Mesenchymal stem cell (in vitro differentiated cells and primary cell): ENCODE data around the gene QPRT.
"Not testable (repeated sequence)": the region's sequence is repeated elsewhere in the genome, so short reads cannot be mapped to it uniquely, and the experiment has no call there.

Experiments used
- DNase-seq: peaks from one replicate; pipeline ENCODE4 v3.0.0-alpha.2; 2013
- H2AFZ ChIP-seq: one replicate; pipeline ENCODE4 v1.6.1; 2013; ENCODE audit warnings: low read depth, mild to moderate bottlenecking, control low read depth, inconsistent platforms, low read length, moderate library complexity
- H2AK5ac ChIP-seq: 2 replicates; pipeline ENCODE4 v1.6.1; 2013; ENCODE audit warnings: low read length, moderate library complexity, mild to moderate bottlenecking, inconsistent platforms; ENCODE audit not compliant: severe bottlenecking
- H2BK120ac ChIP-seq: one replicate; pipeline ENCODE4 v1.6.1; 2013; ENCODE audit warnings: low read depth, mild to moderate bottlenecking, inconsistent platforms, low read length, moderate library complexity
- H2BK12ac ChIP-seq, 2 experiments: one replicate each; pipeline ENCODE4 v1.6.1; 2013; ENCODE audit warnings: inconsistent platforms in 2 of 2, low read length in 2 of 2, mild to moderate bottlenecking in 2 of 2, moderate library complexity in 2 of 2, control low read depth in 1 of 2
- H2BK15ac ChIP-seq: one replicate; pipeline ENCODE4 v1.6.1; 2013; ENCODE audit warnings: mild to moderate bottlenecking, low read depth, inconsistent platforms; ENCODE audit not compliant: poor library complexity, severe bottlenecking
- H2BK5ac ChIP-seq: 2 replicates; pipeline ENCODE4 v1.6.1; 2013; ENCODE audit warnings: low read depth, mild to moderate bottlenecking, low read length, control low read depth, inconsistent platforms; ENCODE audit not compliant: poor library complexity, severe bottlenecking
- H3K14ac ChIP-seq, 2 experiments: one replicate each; pipeline ENCODE4 v1.6.1; 2013; ENCODE audit warnings: inconsistent platforms in 2 of 2, low read length in 2 of 2, control low read depth in 1 of 2, mild to moderate bottlenecking in 1 of 2, moderate library complexity in 1 of 2
- H3K18ac ChIP-seq, 2 experiments: one replicate each; pipeline ENCODE4 v1.6.1; 2013; ENCODE audit warnings: inconsistent platforms in 2 of 2, low read length in 2 of 2, control low read depth in 1 of 2, low read depth in 1 of 2, mild to moderate bottlenecking in 1 of 2
- H3K23ac ChIP-seq, 2 experiments: one replicate each; pipeline ENCODE4 v1.6.1; 2013; ENCODE audit warnings: inconsistent platforms in 2 of 2, low read length in 2 of 2, mild to moderate bottlenecking in 2 of 2, moderate library complexity in 2 of 2, control low read depth in 1 of 2
- H3K27ac ChIP-seq: 2 replicates; pipeline ENCODE4 v1.5.1; 2013; ENCODE audit warnings: mild to moderate bottlenecking, moderate library complexity, low read length, control low read depth, inconsistent platforms; ENCODE audit not compliant: poor library complexity, severe bottlenecking
- H3K27me3 ChIP-seq, 2 experiments: 2 replicates each; pipeline versions ENCODE4 v1.6.1 to v1.7.0; 2013; ENCODE audit warnings: low read length in 2 of 2, mild to moderate bottlenecking in 2 of 2, moderate library complexity in 2 of 2, control low read depth in 1 of 2, inconsistent platforms in 1 of 2; ENCODE audit not compliant: control insufficient read depth in 1 of 2, insufficient read depth in 1 of 2
- H3K36me3 ChIP-seq, 2 experiments: 2 replicates each; pipeline versions ENCODE4 v1.6.1 to v1.7.0; 2013; ENCODE audit warnings: low read length in 2 of 2, control low read depth in 1 of 2, inconsistent platforms in 1 of 2, low read depth in 1 of 2, mild to moderate bottlenecking in 1 of 2; ENCODE audit not compliant: insufficient read depth in 2 of 2, control insufficient read depth in 1 of 2
- H3K4ac ChIP-seq, 2 experiments: one replicate each; pipeline ENCODE4 v1.6.1; 2013; ENCODE audit warnings: inconsistent platforms in 2 of 2, low read length in 2 of 2, mild to moderate bottlenecking in 2 of 2, moderate library complexity in 2 of 2, control low read depth in 1 of 2, low read depth in 1 of 2
- H3K4me1 ChIP-seq: 2 replicates; pipeline ENCODE4 v1.6.1; 2013; ENCODE audit warnings: low read depth, low read length, control low read depth; ENCODE audit not compliant: control insufficient read depth, insufficient read depth
- H3K4me2 ChIP-seq: 2 replicates; pipeline ENCODE4 v1.6.1; 2013; ENCODE audit warnings: low read length, mild to moderate bottlenecking, inconsistent platforms; ENCODE audit not compliant: poor library complexity, severe bottlenecking
- H3K4me3 ChIP-seq, 2 experiments: 2 replicates each; pipeline versions ENCODE4 v1.5.1 to v1.7.0; 2013; ENCODE audit warnings: low read length in 2 of 2, mild to moderate bottlenecking in 2 of 2, control low read depth in 1 of 2, low read depth in 1 of 2; ENCODE audit not compliant: insufficient read depth in 1 of 2
- H3K79me1 ChIP-seq: replicated peaks from 2 replicates; pipeline ENCODE4 v1.6.1; 2013; ENCODE audit warnings: mild to moderate bottlenecking, control low read depth, low read length, inconsistent platforms; ENCODE audit not compliant: poor library complexity, severe bottlenecking
- H3K9ac ChIP-seq: 2 replicates; pipeline ENCODE4 v1.7.0; 2013; ENCODE audit warnings: mild to moderate bottlenecking, low read length, moderate library complexity
- H3K9me3 ChIP-seq: 2 replicates; pipeline ENCODE4 v1.7.0; 2013; ENCODE audit warnings: mild to moderate bottlenecking, low read length; ENCODE audit not compliant: control insufficient read depth
- H4K8ac ChIP-seq: one replicate; pipeline ENCODE4 v1.6.1; 2013; ENCODE audit warnings: inconsistent platforms, mild to moderate bottlenecking, low read length, moderate library complexity
- H4K91ac ChIP-seq: one replicate; pipeline ENCODE4 v1.6.1; 2013; ENCODE audit warnings: mild to moderate bottlenecking, low read length, inconsistent platforms
- WGBS: methylation state at CpG from one replicate; pipeline ENCODE4 v1.1.7; 2013; ENCODE audit warnings: mixed read lengths; 5-methylcytosine and 5-hydroxymethylcytosine counted together

QPRT gene

DNA sequence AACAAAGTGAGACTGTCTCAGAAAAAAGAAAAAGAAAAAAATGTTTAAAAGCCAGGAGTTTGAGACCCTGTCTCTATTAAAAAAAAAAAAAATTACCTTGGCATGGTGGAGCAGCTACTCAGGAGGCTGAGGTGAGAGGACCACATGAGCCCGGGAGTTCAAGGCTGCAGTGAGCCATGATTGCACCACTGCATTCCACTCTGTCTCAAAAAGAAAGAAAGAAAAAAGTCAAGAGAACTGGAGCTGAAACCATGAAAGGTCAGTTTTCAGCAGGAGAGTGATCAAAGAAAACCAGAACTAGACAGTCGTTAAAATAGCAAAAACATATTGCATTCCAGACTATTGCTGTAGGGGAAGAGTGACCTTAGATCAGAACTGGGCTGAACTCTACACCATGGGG is 8.8 kb downstream of the QPRT start:
- H2AFZ ChIP-seq = no peak overlapping the region
- no peak overlapping the region for H2BK5ac ChIP-seq
- no peaks in the 10 kb centered on the region for H3K9me3 ChIP-seq
- no peak overlapping the region for H3K18ac ChIP-seq
- H3K4me2 ChIP-seq = no peak overlapping the region
- no peak overlapping the region for H3K14ac ChIP-seq
- no peak overlapping the region for H2BK12ac ChIP-seq
- no peak overlapping the region for H4K8ac ChIP-seq
- H2BK15ac ChIP-seq = no peak overlapping the region
- peaks cover 15 to 82% of the 10 kb centered on the region in 2 experiments for H3K36me3 ChIP-seq
- no peak for DNase-seq
- no peak overlapping the region for H3K4ac ChIP-seq
- H2BK120ac ChIP-seq = no peak overlapping the region
- peak overlapping the region; percentile 83 for H2AK5ac ChIP-seq
- no peak overlapping the region for H3K9ac ChIP-seq
- no peak overlapping the region for H3K23ac ChIP-seq
- peak overlapping the region; percentile 85 for H3K27ac ChIP-seq
- H3K4me1 ChIP-seq = peaks cover 30% of the 10 kb centered on the region
- WGBS = 95% methylated on average over 2 of the region's 2 CpGs
- no peak overlapping the region for H4K91ac ChIP-seq
- H3K27me3 ChIP-seq = no peaks in the 10 kb centered on the region
- H3K4me3 ChIP-seq = no peak overlapping the region
- peaks cover 2% of the 10 kb centered on the region for H3K79me1 ChIP-seq

- peaks cover 2% of the 10 kb centered on the region for H3K79me1 ChIP-seq
- H3K4me2 ChIP-seq = no peak overlapping the region
- no peak overlapping the region for H2BK15ac ChIP-seq
- H4K8ac ChIP-seq = no peak overlapping the region
- no peak overlapping the region for H4K91ac ChIP-seq
- no peak overlapping the region for H3K23ac ChIP-seq
- H2BK5ac ChIP-seq = no peak overlapping the region
- H3K27me3 ChIP-seq = no peaks in the 10 kb centered on the region
- no peak overlapping the region for H2BK120ac ChIP-seq
- peaks cover 15 to 80% of the 10 kb centered on the region in 2 experiments for H3K36me3 ChIP-seq
- no peak overlapping the region for H2BK12ac ChIP-seq
- H3K4me1 ChIP-seq = peaks cover 27% of the 10 kb centered on the region
- H2AFZ ChIP-seq = no peak overlapping the region
- H3K27ac ChIP-seq = peak overlapping the region; percentile 85
- H3K18ac ChIP-seq = no peak overlapping the region
- DNase-seq = no peak
- no peak overlapping the region for H3K9ac ChIP-seq
- no peaks in the 10 kb centered on the region for H3K9me3 ChIP-seq
- 95% methylated on average over 4 of the region's 5 CpGs for WGBS
- peak overlapping the region; percentile 83 for H2AK5ac ChIP-seq
- H3K14ac ChIP-seq = no peak overlapping the region
- no peak overlapping the region for H3K4ac ChIP-seq
- H3K4me3 ChIP-seq = no peak overlapping the region
These were observed 9.2 kb downstream of the QPRT start for GRCh38 chr16:29688172-29688571.

DNA sequence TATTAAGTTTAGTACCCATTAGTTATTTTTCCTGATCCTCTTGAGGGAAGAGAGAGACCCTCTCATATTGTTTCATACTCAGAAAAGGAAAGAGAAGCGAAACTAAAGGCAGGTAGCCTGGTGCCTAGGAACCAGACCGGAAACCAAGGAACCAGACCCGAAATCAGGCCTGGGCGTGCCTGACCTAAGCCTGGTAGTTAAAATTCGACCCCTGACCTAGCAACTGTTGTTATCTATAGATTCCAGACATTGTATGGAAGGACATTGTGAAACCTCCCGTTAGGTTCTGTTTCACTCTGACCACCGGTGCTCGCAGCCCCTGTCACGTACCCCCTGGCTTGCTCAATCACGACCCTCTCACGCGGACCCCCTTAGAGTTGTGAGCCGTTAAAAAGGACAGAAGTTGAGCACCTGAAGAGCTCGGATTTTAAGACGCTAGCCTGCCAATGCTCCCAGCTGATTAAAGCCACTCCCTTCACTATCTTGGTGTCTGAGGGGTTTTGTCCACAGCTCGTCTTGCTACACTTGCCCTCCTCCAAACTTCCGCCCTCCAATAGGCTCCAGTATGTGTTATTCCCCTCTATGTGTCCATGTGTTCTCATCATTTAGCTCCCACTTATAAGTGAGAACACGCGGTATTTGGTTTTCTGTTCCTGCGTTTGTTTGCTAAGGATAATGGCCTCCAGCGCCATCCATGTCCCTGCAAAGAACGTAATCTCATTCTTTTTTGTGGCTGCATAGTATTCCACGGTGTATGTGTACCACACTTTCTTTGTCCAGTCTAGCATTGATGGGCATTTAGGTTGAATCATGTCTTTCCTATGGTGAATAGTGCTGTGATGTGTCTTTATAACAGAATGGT is 10.7 kb downstream of the QPRT start:
- H3K4me3 ChIP-seq, H3K4me2 ChIP-seq, H3K9me3 ChIP-seq, H3K79me1 ChIP-seq, H4K91ac ChIP-seq, H4K8ac ChIP-seq, H2AK5ac ChIP-seq, H3K9ac ChIP-seq, H3K14ac ChIP-seq, H3K27me3 ChIP-seq, H2BK15ac ChIP-seq, H3K23ac ChIP-seq, DNase-seq, H2BK120ac ChIP-seq, H3K27ac ChIP-seq, H2BK5ac ChIP-seq, H3K4ac ChIP-seq, H2BK12ac ChIP-seq, H2AFZ ChIP-seq, H3K18ac ChIP-seq: not testable (repeated sequence)
- 95% methylated on average over 23 of the region's 23 CpGs for WGBS
- peaks cover 27% of the 10 kb centered on the region for H3K4me1 ChIP-seq
- H3K36me3 ChIP-seq = peaks cover 15 to 75% of the 10 kb centered on the region in 2 experiments

- H3K23ac ChIP-seq, H4K8ac ChIP-seq, H2BK120ac ChIP-seq, DNase-seq, H2BK12ac ChIP-seq, H3K18ac ChIP-seq, H3K14ac ChIP-seq, H4K91ac ChIP-seq, H3K4ac ChIP-seq, H2BK5ac ChIP-seq, H3K27me3 ChIP-seq, H3K9me3 ChIP-seq, H2AK5ac ChIP-seq, H3K4me2 ChIP-seq, H3K27ac ChIP-seq, H2BK15ac ChIP-seq, H3K4me3 ChIP-seq, H2AFZ ChIP-seq, H3K9ac ChIP-seq: not testable (repeated sequence)
- Histone ChIP-seq H3K79me1 (peaks cover 12% of the 10 kb centered on the region), H3K36me3 (peaks cover 11 to 76% of the 10 kb centered on the region in 2 experiments), H3K4me1 (peaks cover 26% of the 10 kb centered on the region)
- WGBS = 97% methylated on average over 26 of the region's 26 CpGs
These were observed 13.6 kb downstream of the QPRT start for GRCh38 chr16:29692606-29693005.
